ENCODE data around the gene LRMDA. TPM values are rescaled to one million over a fixed set of nuclear protein-coding genes. Genes with fewer than 3 reads are reported as not detected.

Gene LRMDA
- total RNA-seq, 1 donor from 2014 or later: 5.2 TPM

DNA sequence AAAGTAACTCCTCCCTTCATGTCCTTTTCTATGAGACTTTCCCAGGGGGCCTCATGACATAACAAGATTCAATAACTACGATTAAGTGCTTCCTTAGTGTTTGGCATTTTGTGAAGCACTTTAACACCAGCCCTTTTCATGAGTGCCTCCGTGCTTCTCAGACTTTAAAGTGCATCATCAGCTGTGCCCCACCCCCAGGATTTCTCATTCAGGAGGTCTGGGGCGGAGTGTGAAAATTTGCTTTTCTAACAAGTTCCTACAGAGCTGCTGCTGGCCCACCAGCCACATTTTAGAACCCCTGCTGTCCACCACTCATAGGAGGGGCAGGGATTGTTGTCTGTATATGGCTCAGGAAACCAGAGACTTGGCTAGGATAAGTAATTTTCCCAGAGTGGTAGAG is 445.3 kb downstream of the LRMDA start:
- Histone ChIP-seq H3K9me3 (ENCODE audit: low read depth) (no peaks in the 10 kb centered on the region), H3K4me1 (no peaks in the 10 kb centered on the region), H3K4me2 (no peak overlapping the region), H2AFZ (replicated peaks) (no peak overlapping the region), H3K79me2 (ENCODE audit: low read depth) (no peaks in the 10 kb centered on the region), H3K9ac (no peak overlapping the region), H4K20me1 (ENCODE audit: low read depth) (no peaks in the 10 kb centered on the region), H3K4me3 (no peak overlapping the region), H3K36me3 (no peaks in the 10 kb centered on the region), H3K27me3 (no peaks in the 10 kb centered on the region), H3F3A (ENCODE audit: low read depth) (no peaks in the 10 kb centered on the region), H3K27ac (no peak overlapping the region)
- H3K9me3 Mint-ChIP-seq: no peaks in the 10 kb centered on the region
- TF ChIP-seq, protein P1, sequence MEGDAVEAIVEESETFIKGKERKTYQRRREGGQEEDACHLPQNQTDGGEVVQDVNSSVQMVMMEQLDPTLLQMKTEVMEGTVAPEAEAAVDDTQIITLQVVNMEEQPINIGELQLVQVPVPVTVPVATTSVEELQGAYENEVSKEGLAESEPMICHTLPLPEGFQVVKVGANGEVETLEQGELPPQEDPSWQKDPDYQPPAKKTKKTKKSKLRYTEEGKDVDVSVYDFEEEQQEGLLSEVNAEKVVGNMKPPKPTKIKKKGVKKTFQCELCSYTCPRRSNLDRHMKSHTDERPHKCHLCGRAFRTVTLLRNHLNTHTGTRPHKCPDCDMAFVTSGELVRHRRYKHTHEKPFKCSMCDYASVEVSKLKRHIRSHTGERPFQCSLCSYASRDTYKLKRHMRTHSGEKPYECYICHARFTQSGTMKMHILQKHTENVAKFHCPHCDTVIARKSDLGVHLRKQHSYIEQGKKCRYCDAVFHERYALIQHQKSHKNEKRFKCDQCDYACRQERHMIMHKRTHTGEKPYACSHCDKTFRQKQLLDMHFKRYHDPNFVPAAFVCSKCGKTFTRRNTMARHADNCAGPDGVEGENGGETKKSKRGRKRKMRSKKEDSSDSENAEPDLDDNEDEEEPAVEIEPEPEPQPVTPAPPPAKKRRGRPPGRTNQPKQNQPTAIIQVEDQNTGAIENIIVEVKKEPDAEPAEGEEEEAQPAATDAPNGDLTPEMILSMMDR (IDR thresholded peaks at IDR 0.05): no peak
- TF ChIP-seq EZH2phosphoT487 (IDR thresholded peaks at IDR 0.05): no peak
- no peak for TF ChIP-seq EZH2 (IDR thresholded peaks at IDR 0.05)
- DNase-seq (ENCODE audit: low spot score): no peak
- no peak overlapping the region for H3K4me3 Mint-ChIP-seq
- H3K4me1 Mint-ChIP-seq: peaks cover 16% of the 10 kb centered on the region
- peaks cover 5% of the 10 kb centered on the region for H3K27me3 Mint-ChIP-seq (ENCODE audit: insufficient read depth, low read depth)
- no peaks in the 10 kb centered on the region for H3K36me3 Mint-ChIP-seq
- no peak overlapping the region for H3K27ac Mint-ChIP-seq

DNA sequence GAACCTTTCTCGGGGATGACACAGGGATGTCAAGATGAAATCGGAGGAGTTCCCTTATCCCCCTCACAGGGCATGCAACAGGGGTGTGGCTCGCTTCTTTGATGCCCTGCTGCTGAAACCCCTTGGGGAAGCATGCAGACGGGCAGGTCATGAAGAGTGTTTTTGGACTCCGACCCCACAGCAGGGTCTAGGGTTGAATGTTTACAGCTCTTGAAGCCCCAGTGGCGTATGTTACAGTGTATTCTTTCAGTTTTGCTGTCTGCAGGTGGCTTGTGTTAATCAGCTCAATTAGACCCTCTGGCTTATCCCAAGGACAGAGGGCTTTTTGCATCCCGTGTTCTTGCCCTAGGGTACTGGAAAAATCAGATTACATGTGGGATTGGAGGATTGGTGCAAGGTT is 446.5 kb downstream of the LRMDA start:
- H4K20me1 ChIP-seq (ENCODE audit: low read depth): no peaks in the 10 kb centered on the region
- Mint-ChIP-seq H3K27ac (no peak overlapping the region), H3K27me3 (ENCODE audit: insufficient read depth, low read depth) (peaks cover 7% of the 10 kb centered on the region), H3K36me3 (no peaks in the 10 kb centered on the region), H3K4me3 (no peak overlapping the region), H3K4me1 (peaks cover 16% of the 10 kb centered on the region), H3K9me3 (no peaks in the 10 kb centered on the region)
- no peaks in the 10 kb centered on the region for H3K9me3 ChIP-seq (ENCODE audit: low read depth)
- H3K27me3 ChIP-seq: no peaks in the 10 kb centered on the region
- H2AFZ ChIP-seq (replicated peaks): no peak overlapping the region
- H3K9ac ChIP-seq: no peak overlapping the region
- H3K4me2 ChIP-seq: no peak overlapping the region
- no peaks in the 10 kb centered on the region for H3F3A ChIP-seq (ENCODE audit: low read depth)
- DNase-seq (ENCODE audit: low spot score): no peak
- no peaks in the 10 kb centered on the region for H3K4me1 ChIP-seq
- no peaks in the 10 kb centered on the region for H3K79me2 ChIP-seq (ENCODE audit: low read depth)
- no peaks in the 10 kb centered on the region for H3K36me3 ChIP-seq
- H3K4me3 ChIP-seq: no peak overlapping the region
- TF ChIP-seq, protein P1 (IDR thresholded peaks at IDR 0.05): no peak
- H3K27ac ChIP-seq: no peak overlapping the region

DNA sequence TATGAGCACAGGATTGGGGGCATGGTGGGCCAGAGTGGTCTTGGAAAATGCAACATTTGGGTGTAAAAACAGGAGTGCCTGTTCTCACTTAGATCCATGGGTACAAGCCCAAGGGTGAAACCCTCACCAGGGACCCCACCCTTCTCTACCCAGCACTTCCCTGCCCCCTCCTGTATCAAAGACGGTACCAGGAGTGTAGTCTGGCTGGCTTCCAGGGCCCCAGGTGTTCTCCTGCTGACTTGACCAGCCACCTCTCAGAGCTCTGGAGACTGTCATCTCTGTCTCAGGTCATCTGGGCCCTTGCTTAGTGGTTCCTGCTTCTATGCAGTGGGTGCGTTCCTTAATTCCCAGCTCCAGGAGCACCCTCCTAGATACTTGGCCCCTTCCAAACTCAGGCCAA is 447.2 kb downstream of the LRMDA start:
- Histone ChIP-seq H3K79me2 (ENCODE audit: low read depth) (no peaks in the 10 kb centered on the region), H3K4me1 (no peaks in the 10 kb centered on the region), H3K4me2 (no peak overlapping the region), H3K9me3 (ENCODE audit: low read depth) (no peaks in the 10 kb centered on the region), H3K9ac (no peak overlapping the region), H2AFZ (replicated peaks) (no peak overlapping the region), H3F3A (ENCODE audit: low read depth) (no peaks in the 10 kb centered on the region), H3K27me3 (no peaks in the 10 kb centered on the region), H3K36me3 (no peaks in the 10 kb centered on the region), H4K20me1 (ENCODE audit: low read depth) (no peaks in the 10 kb centered on the region), H3K27ac (no peak overlapping the region), H3K4me3 (no peak overlapping the region)
- H3K4me1 Mint-ChIP-seq: peaks cover 16% of the 10 kb centered on the region
- DNase-seq (ENCODE audit: low spot score): no peak
- H3K9me3 Mint-ChIP-seq: no peaks in the 10 kb centered on the region
- TF ChIP-seq, protein P1 (IDR thresholded peaks at IDR 0.05): no peak
- H3K36me3 Mint-ChIP-seq: no peaks in the 10 kb centered on the region
- H3K27ac Mint-ChIP-seq: no peak overlapping the region
- peaks cover 7% of the 10 kb centered on the region for H3K27me3 Mint-ChIP-seq (ENCODE audit: insufficient read depth, low read depth)
- no peak overlapping the region for H3K4me3 Mint-ChIP-seq

Data from neural progenitor cell (in vitro differentiated cells).